Glutamatergic neuron (in vitro differentiated cells): Measurements from ENCODE around the gene PLSCR1. TPM values are rescaled to one million over a fixed set of nuclear protein-coding genes. Genes with fewer than 3 reads are reported as not detected.

Source experiments
- DNase-seq: peaks from one replicate; pipeline ENCODE4 v3.0.0; 2022
- H3K27ac Mint-ChIP-seq: one replicate; pipeline ENCODE4 v1.8.0; 2020; ENCODE audit warnings: mild to moderate bottlenecking, mixed read lengths, inconsistent platforms; ENCODE audit not compliant: unreplicated experiment
- H3K27me3 Mint-ChIP-seq: one replicate; pipeline ENCODE4 v1.8.0; 2020; ENCODE audit warnings: mild to moderate bottlenecking, moderate library complexity, mixed read lengths, inconsistent platforms; ENCODE audit not compliant: unreplicated experiment
- H3K36me3 Mint-ChIP-seq: one replicate; pipeline ENCODE4 v1.8.0; 2020; ENCODE audit warnings: mild to moderate bottlenecking, mixed read lengths, inconsistent platforms; ENCODE audit not compliant: unreplicated experiment
- H3K4me1 Mint-ChIP-seq: one replicate; pipeline ENCODE4 v1.8.0; 2020; ENCODE audit warnings: mild to moderate bottlenecking, low read depth, mixed read lengths, inconsistent platforms; ENCODE audit not compliant: unreplicated experiment
- H3K4me3 Mint-ChIP-seq: one replicate; pipeline ENCODE4 v1.8.0; 2020; ENCODE audit warnings: mild to moderate bottlenecking, mixed read lengths, inconsistent platforms; ENCODE audit not compliant: unreplicated experiment
- H3K9me3 Mint-ChIP-seq: one replicate; pipeline ENCODE4 v1.8.0; 2020; ENCODE audit warnings: mild to moderate bottlenecking, moderate library complexity, mixed read lengths, inconsistent platforms; ENCODE audit not compliant: unreplicated experiment
- total RNA-seq: library from RNA; stranded (reverse); fragmentation: NEBNext Ultra II Directional; extraction: Animal tissue kit (Norgen Biotek cat#: 25700); gene quantifications from one replicate; pipeline ENCODE4 v1.2.1, GENCODE V29; 2021; ENCODE audit not compliant: unreplicated experiment
- TF ChIP-seq, protein P1 (sequence below): fragments of 200-600 bp; sonication (generic); IDR thresholded peaks from one replicate; pipeline ENCODE4 v1.5.0; 2021; ENCODE audit not compliant: partially characterized antibody, unreplicated experiment

Gene PLSCR1
- total RNA-seq, 1 donor from 2014 or later, result 4.1 TPM

DNA sequence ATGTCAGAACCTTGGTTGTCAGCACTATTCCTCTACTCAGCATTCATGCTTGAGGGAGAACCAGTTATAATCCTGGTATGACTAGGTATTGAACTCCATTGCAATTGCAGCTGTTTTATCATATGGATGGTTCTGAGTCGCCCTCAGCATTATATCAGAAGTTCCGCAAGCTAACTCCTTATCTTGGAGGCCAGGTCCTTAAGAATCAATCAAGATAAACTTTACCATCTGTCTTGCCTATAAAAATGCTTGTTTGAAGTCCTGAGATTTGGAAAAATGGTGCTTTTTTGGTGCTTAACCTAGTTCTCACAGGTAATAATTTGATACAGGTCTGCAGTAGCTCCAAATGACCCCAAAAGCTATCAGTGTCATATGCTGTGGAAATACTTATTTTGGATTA lies 16.3 kb upstream of the PLSCR1 start:
- Mint-ChIP-seq H3K4me3 (no peak overlapping the region), H3K27ac (no peak overlapping the region), H3K4me1 (no peaks in the 10 kb centered on the region), H3K9me3 (no peaks in the 10 kb centered on the region), H3K36me3 (no peaks in the 10 kb centered on the region), H3K27me3 (no peaks in the 10 kb centered on the region)
- no peak for DNase-seq
- TF ChIP-seq, protein P1, sequence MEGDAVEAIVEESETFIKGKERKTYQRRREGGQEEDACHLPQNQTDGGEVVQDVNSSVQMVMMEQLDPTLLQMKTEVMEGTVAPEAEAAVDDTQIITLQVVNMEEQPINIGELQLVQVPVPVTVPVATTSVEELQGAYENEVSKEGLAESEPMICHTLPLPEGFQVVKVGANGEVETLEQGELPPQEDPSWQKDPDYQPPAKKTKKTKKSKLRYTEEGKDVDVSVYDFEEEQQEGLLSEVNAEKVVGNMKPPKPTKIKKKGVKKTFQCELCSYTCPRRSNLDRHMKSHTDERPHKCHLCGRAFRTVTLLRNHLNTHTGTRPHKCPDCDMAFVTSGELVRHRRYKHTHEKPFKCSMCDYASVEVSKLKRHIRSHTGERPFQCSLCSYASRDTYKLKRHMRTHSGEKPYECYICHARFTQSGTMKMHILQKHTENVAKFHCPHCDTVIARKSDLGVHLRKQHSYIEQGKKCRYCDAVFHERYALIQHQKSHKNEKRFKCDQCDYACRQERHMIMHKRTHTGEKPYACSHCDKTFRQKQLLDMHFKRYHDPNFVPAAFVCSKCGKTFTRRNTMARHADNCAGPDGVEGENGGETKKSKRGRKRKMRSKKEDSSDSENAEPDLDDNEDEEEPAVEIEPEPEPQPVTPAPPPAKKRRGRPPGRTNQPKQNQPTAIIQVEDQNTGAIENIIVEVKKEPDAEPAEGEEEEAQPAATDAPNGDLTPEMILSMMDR, result no peak

DNA sequence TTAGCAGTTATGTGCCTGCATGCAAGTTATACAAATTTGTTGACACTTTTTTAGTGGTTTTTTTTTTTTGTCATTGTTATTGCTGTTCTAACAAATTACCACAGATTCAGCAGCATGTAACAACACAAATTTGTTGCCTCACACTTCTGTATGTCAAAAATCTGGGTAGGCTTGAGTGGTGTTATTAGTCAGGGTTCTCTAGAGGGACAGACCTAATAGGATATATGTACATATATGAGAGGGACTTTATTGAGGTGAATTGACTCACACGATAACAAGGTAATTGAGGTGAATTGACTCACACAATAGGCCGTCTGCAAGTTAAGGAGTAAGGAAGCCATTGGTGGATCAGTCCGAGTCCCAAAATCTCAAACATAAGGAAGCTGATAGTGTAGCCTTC lies 15.0 kb upstream of the PLSCR1 start:
- Mint-ChIP-seq H3K36me3 (no peaks in the 10 kb centered on the region), H3K27me3 (no peaks in the 10 kb centered on the region), H3K4me1 (no peaks in the 10 kb centered on the region), H3K4me3 (no peak overlapping the region), H3K27ac (no peak overlapping the region), H3K9me3 (no peaks in the 10 kb centered on the region)
- no peak for DNase-seq
- TF ChIP-seq, protein P1, result no peak

DNA sequence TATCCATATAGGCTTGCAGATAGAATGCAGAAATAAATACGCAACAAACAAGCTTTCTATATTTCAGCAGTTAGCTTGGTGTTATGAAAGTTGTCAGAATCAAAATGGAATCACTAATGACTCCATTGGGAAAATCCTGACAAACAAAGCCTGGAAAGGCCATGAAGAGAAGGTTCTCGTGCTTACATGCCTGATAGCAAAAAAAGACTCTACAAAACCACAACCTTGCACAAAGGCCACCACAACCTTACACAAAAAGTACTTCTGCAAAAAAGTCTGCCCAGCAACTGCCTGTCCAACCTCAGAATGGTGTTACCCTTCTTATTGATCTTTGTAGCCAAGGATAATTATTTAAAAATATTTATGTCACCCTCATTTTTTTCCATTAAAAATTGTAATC lies 14.4 kb upstream of the PLSCR1 start:
- no peak overlapping the region for H3K4me3 Mint-ChIP-seq
- no peaks in the 10 kb centered on the region for H3K27me3 Mint-ChIP-seq
- H3K36me3 Mint-ChIP-seq, result no peaks in the 10 kb centered on the region
- no peak overlapping the region for H3K27ac Mint-ChIP-seq
- TF ChIP-seq, protein P1, result no peak
- DNase-seq, result no peak
- H3K9me3 Mint-ChIP-seq, result no peaks in the 10 kb centered on the region
- H3K4me1 Mint-ChIP-seq, result no peaks in the 10 kb centered on the region

DNA sequence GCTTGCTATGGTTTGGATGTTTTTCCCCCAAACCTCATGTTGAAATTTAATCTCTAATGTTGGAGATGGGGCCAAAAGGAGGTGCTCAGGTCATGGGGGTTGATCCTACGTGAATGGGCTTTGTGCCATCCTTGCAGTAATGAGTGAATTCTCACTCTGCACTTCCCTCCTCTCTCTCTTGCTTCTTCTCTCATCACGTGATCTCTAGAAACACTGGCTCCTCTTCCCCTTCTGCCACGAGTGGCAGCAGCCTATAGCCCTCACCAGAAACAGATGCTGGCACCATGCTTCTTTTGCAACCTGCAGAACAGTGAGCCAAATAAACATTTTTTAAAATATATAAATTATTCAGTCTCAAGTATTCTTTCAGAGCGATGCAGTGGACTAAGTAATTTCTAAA lies 13.3 kb upstream of the PLSCR1 start:
- Mint-ChIP-seq H3K27me3 (no peaks in the 10 kb centered on the region), H3K4me3 (no peak overlapping the region), H3K36me3 (no peaks in the 10 kb centered on the region), H3K27ac (no peak overlapping the region), H3K9me3 (no peaks in the 10 kb centered on the region), H3K4me1 (no peaks in the 10 kb centered on the region)
- DNase-seq, result no peak
- TF ChIP-seq, protein P1, result no peak

DNA sequence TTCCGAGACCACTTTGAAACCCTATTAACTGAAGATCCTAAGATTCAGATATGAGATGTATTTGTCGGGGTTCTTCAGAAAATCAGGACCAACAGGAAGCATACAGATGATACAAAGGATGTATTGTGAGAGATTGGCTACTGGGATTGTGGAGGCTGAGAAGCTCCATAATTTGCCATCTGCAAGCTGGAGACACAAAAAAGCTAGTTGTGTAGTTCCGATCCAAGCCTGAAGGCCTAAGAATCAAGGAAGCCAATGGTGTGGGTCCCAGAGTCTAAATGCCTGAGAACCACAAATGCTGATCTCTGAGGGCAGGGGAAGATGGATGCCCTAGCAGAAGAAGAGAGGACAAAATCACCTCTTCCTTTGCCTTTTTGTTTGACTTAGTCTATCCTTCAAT lies 10.9 kb upstream of the PLSCR1 start:
- no peak overlapping the region for H3K4me3 Mint-ChIP-seq
- no peaks in the 10 kb centered on the region for H3K27me3 Mint-ChIP-seq
- DNase-seq, result no peak
- H3K27ac Mint-ChIP-seq, result no peak overlapping the region
- TF ChIP-seq, protein P1, result no peak
- H3K36me3 Mint-ChIP-seq, result no peaks in the 10 kb centered on the region
- H3K4me1 Mint-ChIP-seq, result no peaks in the 10 kb centered on the region
- no peaks in the 10 kb centered on the region for H3K9me3 Mint-ChIP-seq
